Naive thymus-derived CD8-positive, alpha-beta T cell (primary cell): ENCODE measurements around the gene KLHL18. TPM values are rescaled to one million over a fixed set of nuclear protein-coding genes. Genes with fewer than 3 reads are reported as not detected.
"Not testable (repeated sequence)": the region's sequence is repeated elsewhere in the genome, so short reads cannot be mapped to it uniquely, and the experiment has no call there.

Experiments used
- ATAC-seq, 2 donors: fragments of 150-1000 bp; cut with Tn5 transposase in 1 of 2; sonication (Bioruptor Pico), chemical (Tn5 transposase) in 1 of 2; 1 replicate in 1 of 2; 2 replicates in 1 of 2; pipeline ENCODE4 v1.10.0; 2021; ENCODE audit warnings: mild to moderate bottlenecking in 2 of 2, moderate library complexity in 2 of 2
- POLR2A ChIA-PET: fragments of 350-600 bp; sonication (Branson Sonifier 250); formaldehyde crosslinking; loops from one replicate; lab custom pipeline; 2021; ENCODE audit warnings: antibody characterized with exemption; lab: Charles Lee
- DNase-seq, 10 donors: peaks; one replicate each; pipeline versions ENCODE4 v3.0.0 to v3.0.0-alpha.2; 2020 to 2022
- H3K27ac Mint-ChIP-seq, 10 donors: one replicate each; pipeline ENCODE4 v1.8.0; 2020 to 2022; ENCODE audit warnings: mild to moderate bottlenecking in 10 of 10, mixed read lengths in 10 of 10, moderate library complexity in 4 of 10, inconsistent platforms in 1 of 10
- H3K27me3 Mint-ChIP-seq, 5 donors: one replicate each; pipeline ENCODE4 v1.8.0; 2021 to 2022; ENCODE audit warnings: mixed read lengths in 5 of 5
- H3K36me3 Mint-ChIP-seq, 3 donors: one replicate each; pipeline ENCODE4 v1.8.0; 2020 to 2022; ENCODE audit warnings: mixed read lengths in 3 of 3, mild to moderate bottlenecking in 2 of 3, inconsistent platforms in 1 of 3
- H3K4me1 Mint-ChIP-seq, 4 donors: one replicate each; pipeline ENCODE4 v1.8.0; 2021 to 2022; ENCODE audit warnings: mixed read lengths in 4 of 4
- H3K4me3 Mint-ChIP-seq, 10 donors: one replicate each; pipeline ENCODE4 v1.8.0; 2020 to 2022; ENCODE audit warnings: mild to moderate bottlenecking in 10 of 10, mixed read lengths in 10 of 10, moderate library complexity in 6 of 10, inconsistent platforms in 1 of 10
- H3K9me3 Mint-ChIP-seq, 9 donors: one replicate each; pipeline ENCODE4 v1.8.0; 2020 to 2022; ENCODE audit warnings: mixed read lengths in 9 of 9, mild to moderate bottlenecking in 3 of 9, inconsistent platforms in 1 of 9, moderate library complexity in 1 of 9
- polyA plus RNA-seq, 3 donors: library from polyadenylated mRNA; unstranded; fragments of 300-500 nt; fragmentation: Illumina TruSeq; gene quantifications; one replicate each; pipeline ENCODE4 v1.2.3, GENCODE V29; 2021
- total RNA-seq, 8 experiments: library from RNA in 2 of 8; stranded (reverse) in 2 of 8; gene quantifications; one replicate each; pipeline ENCODE4 v1.2.3 and lab custom pipeline; 2021 to 2026

KLHL18 gene
- total and polyA plus RNA-seq, 5 experiments from 2014 or later, result 13.4 to 21.9 (median 18.2) TPM

DNA sequence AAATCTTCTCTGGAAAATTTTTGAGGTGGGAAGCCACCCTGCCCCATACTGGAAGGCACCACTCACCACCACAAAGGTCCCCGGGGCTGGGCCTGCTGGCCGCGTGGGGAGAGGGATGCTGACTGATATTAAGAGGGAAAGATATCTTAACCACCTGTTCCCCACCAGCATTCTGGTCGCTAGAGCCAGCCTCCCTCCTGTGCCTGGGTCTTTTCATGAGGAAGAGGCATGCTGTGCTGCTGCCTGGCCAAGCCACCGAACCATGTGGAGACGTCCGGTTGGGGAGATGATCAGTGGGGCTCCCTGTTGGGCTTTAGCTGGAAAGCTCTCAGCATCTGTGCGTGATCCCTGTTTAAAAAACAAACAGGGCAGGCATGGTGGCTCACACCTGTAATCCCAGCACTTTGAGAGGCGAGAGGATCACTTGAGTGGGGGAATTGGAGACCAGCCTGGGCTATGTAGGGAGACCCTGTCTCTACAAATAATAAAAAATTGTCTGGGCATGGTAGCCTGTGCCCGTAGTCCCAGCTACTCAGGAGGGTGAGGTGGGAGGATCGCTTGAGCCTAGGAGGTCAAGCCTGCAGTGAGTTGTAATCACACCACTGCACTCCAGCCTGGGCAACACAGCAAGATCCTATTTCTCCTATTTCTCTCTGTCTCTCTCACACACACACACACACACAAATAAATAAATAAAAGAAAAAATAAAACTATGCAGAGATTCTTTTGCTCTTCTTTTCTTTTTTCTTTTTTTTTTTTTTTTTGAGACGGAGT is 1.0 kb downstream of the KLHL18 start:
- POLR2A ChIA-PET, result interaction anchor here (0.7 to 3.5 kb wide), 5 partner anchors 22 to 1318 kb away, joined by 3 to 13 read pairs (median 3); partner anchors contain the start of gene SETD2
- ATAC-seq (no peak), DNase-seq (peak in 1 of 10 donors; percentile 18)
- Mint-ChIP-seq H3K4me1 (peaks cover 27 to 61% (median 53%) of the 10 kb centered on the region in 4 donors), H3K9me3 (no peaks in the 10 kb centered on the region), H3K27ac (peak overlapping the region; percentile 99 to 100 (median 99)), H3K27me3 (peaks cover 0 to 3% (median 0%) of the 10 kb centered on the region in 5 donors), H3K4me3 (peak overlapping the region; percentile 91 to 100 (median 98)), H3K36me3 (peaks cover 0 to 18% (median 0%) of the 10 kb centered on the region in 3 donors)

DNA sequence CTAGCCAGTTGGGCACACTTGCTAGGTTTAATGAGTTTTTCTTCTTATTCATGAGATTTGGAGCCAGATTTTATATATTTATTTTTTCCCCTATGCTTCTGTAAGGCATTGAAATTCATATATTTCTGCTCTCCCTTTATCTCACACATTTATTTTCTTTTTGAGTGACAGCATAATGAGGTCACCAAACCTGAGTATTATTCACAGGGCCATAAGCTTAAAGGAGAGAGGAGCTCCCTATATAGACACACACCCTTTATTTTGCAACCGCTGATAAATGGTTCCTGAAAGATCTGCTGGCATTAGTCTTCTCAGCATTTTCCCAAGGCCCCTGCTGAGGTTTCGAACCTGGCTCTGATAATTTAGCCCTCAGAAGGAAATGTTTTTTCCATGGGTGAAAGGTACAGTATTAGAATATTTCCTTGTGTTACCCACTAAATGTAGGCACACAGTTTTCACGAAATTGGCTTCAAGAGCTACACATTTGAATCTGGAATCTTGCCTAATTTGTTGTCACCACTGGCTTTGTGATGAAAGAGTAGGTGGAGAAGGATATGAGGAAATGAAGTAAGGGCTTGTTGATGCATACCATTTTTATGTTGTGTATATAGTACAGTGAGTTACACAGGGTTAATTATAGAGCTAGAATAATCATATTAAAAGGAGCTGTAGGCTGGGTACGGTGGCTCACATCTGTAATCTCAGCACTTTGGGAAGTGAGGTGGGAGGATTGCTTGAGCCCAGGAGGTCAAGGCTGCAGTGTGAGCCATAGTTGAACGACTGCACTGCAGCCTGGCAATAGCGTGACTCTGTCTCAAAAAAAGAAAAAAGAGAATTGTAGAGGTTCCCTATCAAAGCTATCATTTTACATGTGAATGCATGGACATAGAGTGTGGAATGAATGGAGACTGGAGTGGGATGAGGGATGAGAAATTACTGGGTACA is 6.5 kb downstream of the KLHL18 start:
- DNase-seq, result no peak
- ATAC-seq, result no peak
- H3K4me1 Mint-ChIP-seq, result peaks cover 18 to 69% (median 55%) of the 10 kb centered on the region in 4 donors
- H3K4me3 Mint-ChIP-seq, result no peak overlapping the region
- H3K9me3 Mint-ChIP-seq, result no peaks in the 10 kb centered on the region
- no peaks in the 10 kb centered on the region for H3K27me3 Mint-ChIP-seq
- peaks cover 0 to 44% (median 8%) of the 10 kb centered on the region in 3 donors for H3K36me3 Mint-ChIP-seq
- POLR2A ChIA-PET, result no interaction called here
- H3K27ac Mint-ChIP-seq, result no peak overlapping the region

DNA sequence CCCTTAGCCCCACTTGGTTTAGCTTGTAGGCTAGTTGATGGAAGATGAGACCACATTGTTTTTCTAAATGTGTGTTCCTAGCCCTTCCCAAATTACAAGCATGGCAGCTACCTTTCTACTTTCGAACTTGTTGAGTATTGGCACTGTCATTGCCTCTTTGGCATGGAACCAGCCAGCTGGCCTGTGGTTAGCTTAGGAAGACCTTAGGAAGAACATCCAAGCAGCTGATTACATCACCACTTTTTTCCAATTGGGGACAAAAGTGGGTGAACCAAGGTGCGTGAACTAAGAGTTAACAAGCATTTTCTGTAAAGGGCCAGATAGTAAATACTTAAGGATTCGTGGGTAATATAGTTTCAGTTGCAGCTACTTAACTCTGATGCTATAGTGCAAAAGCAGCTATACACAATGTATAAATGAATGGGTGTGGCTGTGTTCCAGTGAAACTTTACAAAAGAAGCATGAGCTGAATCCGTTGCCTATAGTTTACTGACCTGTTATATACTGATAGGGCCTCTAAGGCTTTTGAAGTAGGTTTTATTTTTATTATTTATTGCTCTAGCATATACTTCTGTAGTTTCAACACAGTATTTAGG is 8.5 kb downstream of the KLHL18 start:
- H3K36me3 Mint-ChIP-seq, result peaks cover 0 to 54% (median 8%) of the 10 kb centered on the region in 3 donors
- peaks cover 23 to 66% (median 57%) of the 10 kb centered on the region in 4 donors for H3K4me1 Mint-ChIP-seq
- H3K4me3 Mint-ChIP-seq, result no peak overlapping the region
- DNase-seq, result no peak
- no peaks in the 10 kb centered on the region for H3K9me3 Mint-ChIP-seq
- ATAC-seq, result no peak
- H3K27ac Mint-ChIP-seq, result no peak overlapping the region
- no peaks in the 10 kb centered on the region for H3K27me3 Mint-ChIP-seq
- POLR2A ChIA-PET, result interaction anchor here (0.5 to 1.8 kb wide), 2 partner anchors 8 to 21 kb away, joined by 4 to 6 read pairs; partner anchors contain the start of genes KIF9 and KLHL18

DNA sequence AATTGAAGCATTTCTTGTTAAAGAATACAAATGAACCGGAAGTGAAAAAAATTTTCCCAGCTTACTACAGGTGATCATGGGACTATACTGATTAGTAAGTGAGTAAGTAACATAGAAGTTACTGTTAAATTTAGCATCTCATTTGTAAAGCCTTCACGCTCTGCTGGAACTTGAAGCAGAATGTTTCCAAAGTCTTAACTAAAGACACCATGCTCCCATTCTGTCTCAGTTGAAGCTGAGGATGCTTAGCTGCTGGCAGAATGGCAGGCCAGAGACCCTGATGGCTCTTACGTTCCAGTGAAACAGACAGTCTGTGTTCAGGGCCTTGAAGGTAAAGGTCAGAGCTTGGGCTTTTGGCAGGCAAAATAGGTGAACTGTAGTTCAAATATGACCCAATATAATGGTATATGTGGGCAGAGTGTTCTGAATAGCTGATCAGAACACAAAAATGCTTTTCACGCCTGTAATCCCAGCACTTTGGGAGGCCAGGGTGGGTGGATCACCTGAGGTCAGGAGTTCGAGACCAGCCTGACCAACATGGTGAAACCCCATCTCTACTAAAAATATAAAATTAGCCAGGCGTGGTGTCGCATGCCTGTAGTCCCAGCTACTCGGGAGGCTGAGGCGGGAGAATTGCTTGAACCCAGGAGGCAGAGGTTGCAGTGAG is 9.1 kb downstream of the KLHL18 start:
- POLR2A ChIA-PET, result interaction anchor here (1.8 kb wide), 1 partner anchor 9 kb away, joined by 6 read pairs; the partner anchor contains the start of genes KIF9 and KLHL18
- ATAC-seq, H3K9me3 Mint-ChIP-seq, H3K27ac Mint-ChIP-seq, H3K4me3 Mint-ChIP-seq, H3K27me3 Mint-ChIP-seq, DNase-seq: not testable (repeated sequence)
- peaks cover 0 to 58% (median 8%) of the 10 kb centered on the region in 3 donors for H3K36me3 Mint-ChIP-seq
- H3K4me1 Mint-ChIP-seq, result peaks cover 27 to 66% (median 58%) of the 10 kb centered on the region in 4 donors

DNA sequence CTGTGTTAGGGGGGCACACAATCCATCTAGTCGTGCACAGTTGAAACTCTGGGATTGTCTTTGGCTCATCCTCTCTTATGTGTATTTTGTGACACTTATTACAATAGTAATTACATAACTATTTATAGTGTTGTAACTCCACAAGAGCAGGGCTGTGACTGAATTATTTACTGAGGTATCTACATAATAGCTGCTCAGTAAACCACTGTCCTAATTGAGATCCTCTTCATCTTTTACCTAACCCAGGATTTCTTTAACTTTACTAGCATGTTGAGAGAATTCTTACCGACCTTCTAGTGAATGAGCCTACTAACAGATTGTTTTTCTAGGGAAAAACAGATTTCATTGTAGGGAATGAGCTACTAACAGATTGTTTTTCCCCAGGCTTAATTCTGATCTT is 11.1 kb downstream of the KLHL18 start:
- no peaks in the 10 kb centered on the region for H3K9me3 Mint-ChIP-seq
- DNase-seq (no peak), ATAC-seq (no peak)
- peaks cover 30 to 70% (median 60%) of the 10 kb centered on the region in 4 donors for H3K4me1 Mint-ChIP-seq
- no peak overlapping the region for H3K4me3 Mint-ChIP-seq
- H3K27me3 Mint-ChIP-seq, result no peaks in the 10 kb centered on the region
- peaks cover 0 to 56% (median 14%) of the 10 kb centered on the region in 3 donors for H3K36me3 Mint-ChIP-seq
- H3K27ac Mint-ChIP-seq, result no peak overlapping the region
- POLR2A ChIA-PET, result interaction anchor here (0.5 kb wide), 1 partner anchor 82 kb away, joined by 3 read pairs; no protein-coding TSS in a partner anchor

DNA sequence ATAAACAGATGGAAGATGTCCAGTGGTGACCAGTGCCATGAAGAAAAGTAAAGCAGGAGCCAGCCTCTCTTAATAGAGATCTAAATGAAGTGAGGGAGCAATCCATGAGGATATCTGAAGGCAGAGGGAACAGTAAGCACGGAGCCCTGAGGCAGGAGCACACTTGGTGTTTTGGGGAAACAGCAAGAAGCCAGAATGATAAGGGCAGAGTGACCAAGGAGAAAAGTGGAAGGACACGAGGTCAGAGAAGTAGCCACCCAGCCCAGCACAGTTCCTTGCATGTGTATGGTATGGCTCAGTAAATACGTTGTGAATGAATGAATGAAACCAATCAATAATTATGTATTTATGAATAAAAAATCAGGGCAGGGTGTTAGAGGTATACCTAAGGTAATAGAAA is 11.6 kb downstream of the KLHL18 start:
- Mint-ChIP-seq H3K4me1 (peaks cover 30 to 66% (median 60%) of the 10 kb centered on the region in 4 donors), H3K9me3 (no peaks in the 10 kb centered on the region), H3K27ac (no peak overlapping the region), H3K4me3 (no peak overlapping the region), H3K27me3 (no peaks in the 10 kb centered on the region), H3K36me3 (peaks cover 0 to 52% (median 13%) of the 10 kb centered on the region in 3 donors)
- POLR2A ChIA-PET, result no interaction called here
- DNase-seq (no peak), ATAC-seq (no peak)

DNA sequence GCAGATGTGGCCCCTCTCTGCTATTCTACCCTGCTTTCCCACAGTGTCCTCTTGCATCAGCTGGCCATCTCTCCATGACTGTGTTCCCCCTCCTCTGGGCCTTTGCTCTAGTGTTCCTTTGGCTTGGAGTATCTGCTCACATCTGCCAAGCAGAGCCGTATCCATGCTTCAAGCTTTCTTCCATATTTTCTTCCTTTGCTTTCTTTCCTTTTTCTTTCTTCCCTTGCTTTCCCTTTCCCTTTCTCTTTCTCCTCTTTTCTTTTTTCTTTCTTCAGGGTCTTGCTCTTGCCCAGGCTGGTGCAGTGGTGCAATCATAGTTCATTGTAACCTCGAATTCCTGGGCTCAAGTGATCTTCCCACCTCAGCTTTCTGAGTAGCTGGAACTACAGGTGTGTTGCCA is 12.6 kb downstream of the KLHL18 start:
- DNase-seq (no peak), ATAC-seq (no peak)
- Mint-ChIP-seq H3K27ac (peak overlapping the region in 1 of 10 donors; percentile 35), H3K9me3 (no peaks in the 10 kb centered on the region), H3K36me3 (peaks cover 0 to 46% (median 8%) of the 10 kb centered on the region in 3 donors), H3K4me1 (peaks cover 30 to 63% (median 56%) of the 10 kb centered on the region in 4 donors), H3K4me3 (peak overlapping the region in 1 of 10 donors; percentile 5), H3K27me3 (no peaks in the 10 kb centered on the region)
- POLR2A ChIA-PET, result no interaction called here

DNA sequence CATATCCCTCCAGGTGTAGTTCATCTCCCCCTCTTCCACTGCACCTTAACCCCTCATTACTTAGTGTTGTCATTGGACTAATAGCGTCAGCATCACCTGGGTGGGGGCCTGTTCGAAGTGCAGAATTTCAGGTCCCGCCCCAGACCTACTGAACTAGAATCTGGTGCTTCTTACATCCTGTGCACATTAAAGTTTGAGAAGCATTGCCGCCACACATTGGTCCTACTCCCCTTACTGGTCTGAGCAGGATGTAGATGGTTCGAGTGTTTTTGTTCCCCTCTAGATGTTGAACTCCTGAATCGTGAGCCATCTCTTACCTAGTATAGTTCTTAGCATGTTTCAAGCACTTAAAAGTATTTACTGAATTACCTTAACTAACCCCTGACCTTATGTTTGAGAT is 13.2 kb downstream of the KLHL18 start:
- DNase-seq (no peak), ATAC-seq (peak; percentile 43 to 67)
- Mint-ChIP-seq H3K27ac (peak overlapping the region in 5 of 10 donors; percentile 0 to 53 (median 40)), H3K4me3 (peak overlapping the region in 2 of 10 donors; percentile 28 to 37), H3K27me3 (no peaks in the 10 kb centered on the region), H3K9me3 (no peaks in the 10 kb centered on the region), H3K4me1 (peaks cover 30 to 57% (median 52%) of the 10 kb centered on the region in 4 donors), H3K36me3 (peaks cover 0 to 43% (median 6%) of the 10 kb centered on the region in 3 donors)
- POLR2A ChIA-PET, result no interaction called here

DNA sequence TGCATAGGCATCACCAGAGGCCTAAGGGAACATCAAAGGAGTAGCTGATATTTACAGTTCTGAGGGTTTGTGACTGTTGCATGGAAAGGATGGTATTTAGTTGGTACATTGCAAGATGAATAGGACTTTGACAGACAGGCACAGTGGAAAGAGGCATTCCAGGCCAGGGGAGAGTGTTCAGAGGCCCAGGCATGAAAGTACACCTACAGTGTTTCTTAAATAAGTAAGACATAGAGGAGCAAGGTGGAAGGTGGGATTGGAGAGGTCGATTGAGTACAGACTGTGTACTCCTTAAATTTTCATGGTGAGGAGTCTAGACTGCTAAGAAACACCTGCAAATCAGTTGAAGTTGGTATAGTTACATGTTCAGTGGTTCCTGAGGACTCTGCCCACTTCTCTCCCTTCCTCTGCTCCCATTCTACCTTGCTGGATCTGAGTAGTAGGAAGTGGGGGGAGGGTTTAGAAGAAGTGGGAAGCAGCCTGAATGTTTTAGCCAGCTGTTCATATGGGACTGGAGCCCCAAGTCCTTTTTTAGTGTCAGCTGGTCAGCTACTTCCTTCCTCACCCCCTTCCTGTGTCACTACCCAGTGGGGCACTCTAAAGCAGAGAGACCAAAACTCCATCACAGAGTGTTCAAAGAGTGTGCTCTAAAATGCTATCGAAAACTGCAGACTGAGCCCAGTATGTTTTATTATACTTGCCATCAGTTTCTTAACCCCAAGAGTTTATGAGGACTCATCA is 14.0 kb downstream of the KLHL18 start:
- Mint-ChIP-seq H3K4me1 (peaks cover 35 to 52% (median 50%) of the 10 kb centered on the region in 4 donors), H3K27ac (peak overlapping the region in 7 of 10 donors; percentile 0 to 85 (median 35)), H3K27me3 (no peaks in the 10 kb centered on the region), H3K9me3 (no peaks in the 10 kb centered on the region), H3K36me3 (peaks cover 0 to 46% (median 6%) of the 10 kb centered on the region in 3 donors), H3K4me3 (peak overlapping the region in 1 of 10 donors; percentile 37)
- ATAC-seq (no peak), DNase-seq (no peak)
- POLR2A ChIA-PET, result no interaction called here

DNA sequence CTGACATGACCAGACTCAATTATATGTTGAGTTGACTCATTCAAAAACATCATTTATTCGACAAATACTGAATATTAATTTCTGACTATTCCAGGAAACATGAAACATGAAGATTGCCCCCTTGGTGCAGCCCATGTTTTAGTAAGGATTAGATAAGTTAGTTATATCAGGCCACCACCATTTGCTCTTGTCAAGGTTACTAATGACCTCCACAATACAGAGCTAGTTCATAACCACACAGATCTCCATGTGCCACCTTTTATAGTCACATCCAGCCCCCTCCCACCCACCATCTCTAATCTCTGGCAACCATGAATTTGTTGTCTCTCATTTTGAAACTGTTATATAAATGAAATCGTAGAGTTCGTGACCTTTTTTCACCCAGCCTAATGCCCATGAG is 15.7 kb downstream of the KLHL18 start:
- H3K4me1 Mint-ChIP-seq, result peaks cover 33 to 53% (median 49%) of the 10 kb centered on the region in 4 donors
- H3K9me3 Mint-ChIP-seq, result no peaks in the 10 kb centered on the region
- peaks cover 10 to 63% (median 20%) of the 10 kb centered on the region in 3 donors for H3K36me3 Mint-ChIP-seq
- ATAC-seq (no peak), DNase-seq (no peak)
- POLR2A ChIA-PET, result no interaction called here
- H3K27ac Mint-ChIP-seq, result peak overlapping the region in 1 of 10 donors; percentile 8
- H3K4me3 Mint-ChIP-seq, result no peak overlapping the region
- no peaks in the 10 kb centered on the region for H3K27me3 Mint-ChIP-seq
